OCI-M1 (cell line): ENCODE results near the gene TMEM81.

Experiments
- DNase-seq: peaks from one replicate; lab custom pipeline; 2025; lab: John Stamatoyannopoulos, UW

The TMEM81 gene

DNA sequence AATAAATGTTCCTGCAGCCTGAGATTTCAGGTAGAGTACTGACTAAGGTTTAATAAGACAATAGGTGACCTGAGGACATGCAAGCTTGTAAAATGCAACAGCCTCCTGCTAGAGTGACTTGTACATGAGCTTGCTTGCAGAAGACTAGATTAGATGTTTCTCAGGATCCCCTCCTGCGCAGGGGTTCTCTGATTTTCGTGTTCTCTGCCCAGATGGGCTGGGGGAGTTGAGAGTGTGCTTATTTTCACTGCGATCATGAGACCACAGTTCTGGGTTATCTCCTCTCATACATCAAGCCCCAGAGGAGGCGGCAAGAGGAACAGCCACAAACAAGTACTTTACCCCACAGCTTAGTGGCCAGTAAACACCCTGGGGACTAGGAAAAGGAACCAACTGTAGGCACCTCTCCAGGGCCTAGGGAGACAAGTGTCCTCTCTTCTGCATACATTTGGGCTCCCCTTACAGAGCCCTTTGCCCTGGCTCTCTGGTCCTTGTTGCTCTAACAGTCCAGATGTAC is 8.0 kb downstream of the TMEM81 start:
- peak; percentile 90 for DNase-seq

DNA sequence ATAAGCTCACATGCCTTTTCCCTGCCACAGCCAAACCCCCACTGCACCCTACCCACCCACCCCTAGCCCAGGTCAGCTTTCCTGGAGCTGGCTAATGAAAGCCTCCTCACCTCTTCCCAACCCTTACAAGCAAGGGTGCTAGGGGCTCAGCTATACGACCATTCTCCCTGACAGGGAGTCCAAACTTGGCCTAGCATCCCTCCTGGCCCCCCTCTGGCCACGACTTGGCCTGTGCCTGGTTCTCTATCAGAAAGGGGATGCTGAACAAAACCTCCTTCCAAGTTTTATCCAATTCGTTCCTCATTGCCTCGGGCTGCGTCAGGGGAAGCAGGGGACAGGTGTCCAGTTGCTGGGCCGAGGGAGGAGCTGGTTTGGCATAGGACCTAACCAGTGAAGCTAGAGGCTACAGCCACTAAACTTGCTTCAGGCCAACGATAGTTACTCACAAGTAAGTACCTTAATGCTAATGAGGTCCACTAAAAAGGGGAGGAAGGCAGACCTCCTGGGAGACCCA is 8.6 kb downstream of the TMEM81 start:
- no peak for DNase-seq

- DNase-seq = no peak
These were observed 9.7 kb downstream of the TMEM81 start for GRCh38 chr1:205074513-205074912.

GRCh38 chr1:205074084-205074483 is 10.2 kb downstream of the TMEM81 start:
- DNase-seq = no peak

DNA sequence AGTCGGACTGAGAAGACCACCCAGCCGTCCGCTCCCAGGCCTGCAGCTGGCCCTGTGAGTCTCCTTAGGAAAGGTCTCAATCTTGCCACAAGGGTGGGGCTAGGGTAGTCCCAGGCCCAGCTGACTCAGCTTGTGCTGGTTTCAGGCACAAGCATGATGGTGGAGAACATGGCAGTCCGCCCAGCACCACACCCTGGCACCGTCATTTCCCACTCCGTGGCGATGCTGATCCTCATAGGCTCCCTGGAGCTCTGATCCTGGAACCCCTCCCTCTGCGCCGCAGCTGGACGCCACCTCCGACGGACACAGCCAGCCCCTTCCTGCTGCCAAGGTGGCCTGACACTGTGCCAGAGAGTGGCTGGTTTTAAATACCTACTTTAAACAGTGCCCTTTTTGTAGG is 10.7 kb downstream of the TMEM81 start:
- no peak for DNase-seq

- no peak for DNase-seq
These were observed 11.4 kb downstream of the TMEM81 start for GRCh38 chr1:205072881-205073280.

- no peak for DNase-seq
These were observed 12.0 kb downstream of the TMEM81 start for GRCh38 chr1:205072286-205072685.

DNA sequence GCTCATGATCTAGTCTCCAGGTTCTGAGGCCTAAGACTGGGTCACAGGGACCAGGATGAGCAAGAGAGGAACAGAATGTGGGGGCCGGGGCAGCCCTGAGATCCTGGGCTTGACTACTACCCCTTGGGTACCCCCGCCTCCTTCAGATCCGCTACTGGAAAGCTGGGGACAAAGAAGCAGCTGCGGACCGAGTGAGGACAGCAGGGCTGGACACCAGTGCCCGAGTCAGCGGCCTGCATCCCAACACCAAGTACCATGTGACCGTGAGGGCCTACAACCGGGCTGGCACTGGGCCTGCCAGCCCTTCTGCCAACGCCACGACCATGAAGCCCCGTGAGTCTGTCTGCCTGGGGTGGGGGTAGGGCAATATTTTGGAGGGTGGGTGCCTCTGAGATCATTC is 12.5 kb downstream of the TMEM81 start:
- DNase-seq = no peak

GRCh38 chr1:205071028-205071409 is 13.2 kb downstream of the TMEM81 start:
- no peak for DNase-seq

GRCh38 chr1:205069371-205070125 is 14.7 kb downstream of the TMEM81 start:
- DNase-seq = no peak

DNA sequence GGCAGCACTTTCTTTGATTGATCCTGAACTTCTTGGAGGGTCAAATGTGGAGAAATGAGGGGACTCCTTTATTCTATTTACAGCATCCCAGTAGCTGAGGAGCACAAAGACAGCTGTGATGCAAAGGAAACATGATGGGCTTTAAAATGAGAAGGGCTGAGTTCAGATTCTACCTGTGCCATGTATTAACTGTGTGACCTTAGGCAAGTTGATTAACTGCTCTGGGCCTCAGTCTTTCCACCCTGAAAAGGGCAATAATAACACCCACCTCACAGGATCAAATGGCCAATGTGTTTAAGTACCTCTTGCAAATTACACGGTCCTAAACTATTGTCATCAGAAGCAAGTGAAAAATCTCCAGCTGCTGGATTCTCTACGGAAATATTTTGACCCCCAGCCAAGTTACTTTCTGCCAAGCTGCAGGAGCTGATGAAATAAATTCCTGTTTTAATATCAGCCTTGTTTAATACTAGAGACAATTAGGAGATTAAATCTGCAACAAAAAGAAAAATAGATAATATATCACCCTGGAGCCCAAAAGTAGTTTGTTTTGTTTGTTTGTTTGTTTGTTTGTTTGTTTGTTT is 15.7 kb downstream of the TMEM81 start:
- DNase-seq = no peak

DNA sequence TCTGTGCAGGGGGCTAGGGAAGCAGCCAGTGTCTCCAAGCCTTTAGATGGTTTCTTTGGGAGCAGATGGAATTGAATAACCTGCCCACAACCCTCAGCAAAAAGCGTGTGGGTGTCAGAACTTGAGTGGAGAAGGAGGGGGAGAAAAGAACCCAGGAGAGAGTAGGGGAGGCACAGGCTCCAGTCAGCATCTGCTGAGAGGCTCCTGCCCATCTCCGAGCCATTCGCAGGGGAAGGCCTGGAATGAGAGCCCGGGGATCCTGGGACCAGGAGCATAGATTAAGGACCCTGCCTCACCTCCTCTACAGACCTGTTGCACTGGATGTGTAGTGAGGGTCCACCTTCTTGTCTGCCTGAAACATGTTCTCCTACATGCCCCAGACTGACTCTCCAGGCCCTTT is 16.3 kb downstream of the TMEM81 start:
- no peak for DNase-seq

DNA sequence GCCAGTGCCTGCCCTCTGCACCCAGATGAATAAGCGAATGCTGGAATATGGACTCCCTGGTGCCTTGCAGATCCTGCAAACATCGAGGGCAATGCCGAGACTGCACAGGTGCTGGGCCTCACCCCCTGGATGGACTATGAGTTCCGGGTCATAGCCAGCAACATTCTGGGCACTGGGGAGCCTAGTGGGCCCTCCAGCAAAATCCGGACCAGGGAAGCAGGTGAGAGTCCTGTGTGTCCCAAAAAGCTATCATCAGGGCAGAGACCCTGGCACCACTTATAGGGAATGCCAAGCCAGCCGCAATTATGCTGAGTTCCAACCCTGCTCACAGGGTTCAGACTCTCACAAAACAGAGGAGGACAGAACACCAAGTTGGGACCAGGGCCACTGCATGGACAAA is 17.2 kb downstream of the TMEM81 start:
- no peak for DNase-seq

DNA sequence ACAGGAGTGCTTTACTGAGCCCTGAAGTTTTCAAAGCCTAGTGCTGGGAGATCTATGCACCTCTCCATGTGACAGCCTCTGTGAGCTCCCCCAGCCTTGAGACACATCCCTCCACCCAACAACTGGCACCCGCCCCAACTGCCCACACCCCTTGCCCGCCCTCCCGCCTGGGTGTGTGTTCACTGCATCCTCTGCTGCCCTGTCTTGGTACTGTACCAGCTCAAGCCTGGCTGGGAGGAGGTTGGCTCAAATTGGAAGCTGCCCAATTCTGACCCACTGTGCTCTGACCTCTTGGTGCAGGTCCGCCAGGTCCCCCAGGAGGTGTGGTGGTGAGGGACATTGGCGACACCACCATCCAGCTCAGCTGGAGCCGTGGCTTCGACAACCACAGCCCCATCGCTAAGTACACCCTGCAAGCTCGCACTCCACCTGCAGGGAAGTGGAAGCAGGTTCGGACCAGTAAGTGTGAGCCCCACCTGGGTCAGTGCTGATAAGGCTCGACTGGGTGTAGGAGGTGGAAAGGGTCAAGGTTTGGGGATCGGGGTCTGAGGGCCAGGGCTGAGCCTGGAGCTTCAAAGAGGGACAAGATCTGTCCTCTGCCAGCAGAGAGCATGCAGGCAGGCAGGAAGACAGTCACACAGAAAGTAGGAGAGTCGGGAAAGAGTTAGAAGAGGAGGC is 18.0 kb downstream of the TMEM81 start:
- peak; percentile 39 for DNase-seq

GRCh38 chr1:205065666-205066065 is 18.6 kb downstream of the TMEM81 start:
- DNase-seq = no peak

DNA sequence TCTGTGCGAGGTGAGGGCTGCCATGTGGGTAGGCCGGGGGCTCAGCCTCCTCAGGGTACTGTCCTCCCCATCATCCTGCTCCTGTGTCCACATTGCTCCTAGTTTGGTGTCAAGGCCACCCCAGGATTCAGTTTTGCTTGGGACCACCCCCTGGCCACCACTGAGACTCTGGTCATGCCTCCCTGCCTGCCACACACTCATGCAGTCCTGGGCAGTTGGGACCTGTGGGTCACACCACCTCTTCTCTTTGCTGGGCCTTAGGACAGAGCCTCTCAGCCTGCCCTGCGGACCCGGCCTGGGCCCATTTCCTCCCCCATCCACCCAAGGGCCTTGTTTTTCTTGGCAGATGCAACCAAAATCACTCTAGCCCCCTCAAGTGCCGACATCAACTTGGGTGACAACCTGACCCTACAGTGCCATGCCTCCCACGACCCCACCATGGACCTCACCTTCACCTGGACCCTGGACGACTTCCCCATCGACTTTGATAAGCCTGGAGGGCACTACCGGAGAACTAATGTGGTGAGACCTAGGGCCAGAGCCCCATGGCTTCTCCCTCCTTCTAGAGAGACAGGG is 19.4 kb downstream of the TMEM81 start:
- DNase-seq = no peak

GRCh38 chr1:205064301-205064700 is 20.0 kb downstream of the TMEM81 start:
- DNase-seq = no peak

GRCh38 chr1:205062895-205063294 is 21.4 kb downstream of the TMEM81 start:
- DNase-seq = no peak

GRCh38 chr1:205062319-205062718 is 21.9 kb downstream of the TMEM81 start:
- no peak for DNase-seq

- peak; percentile 89 for DNase-seq
These were observed 22.6 kb downstream of the TMEM81 start for GRCh38 chr1:205061665-205062069.

DNA sequence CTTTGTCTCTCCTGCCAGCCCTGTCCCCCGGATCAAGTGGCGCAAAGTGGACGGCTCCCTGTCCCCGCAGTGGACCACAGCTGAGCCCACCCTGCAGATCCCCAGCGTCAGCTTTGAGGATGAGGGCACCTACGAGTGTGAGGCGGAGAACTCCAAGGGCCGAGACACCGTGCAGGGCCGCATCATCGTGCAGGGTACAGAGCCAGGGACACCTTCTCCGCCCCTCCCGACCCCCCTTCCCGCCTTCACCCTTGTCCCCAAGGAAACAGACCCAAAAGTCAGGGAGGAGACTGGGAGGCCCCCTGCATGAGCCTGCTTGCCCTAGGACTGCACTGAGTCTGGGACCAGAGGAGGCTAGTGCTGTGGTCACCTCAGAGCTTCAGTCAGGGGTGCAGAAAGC is 23.0 kb downstream of the TMEM81 start:
- DNase-seq = no peak

GRCh38 chr1:205060746-205061145 is 23.5 kb downstream of the TMEM81 start:
- no peak for DNase-seq

- DNase-seq = no peak
These were observed 24.6 kb downstream of the TMEM81 start for GRCh38 chr1:205059660-205060059.
